GM13977 (cell line): ENCODE measurements around the gene PDIA5.

Source experiments
- DNase-seq: peaks from one replicate; pipeline ENCODE4 v3.0.0; 2012; ENCODE audit warnings: low spot score
- CTCF ChIP-seq: IDR thresholded peaks from 2 replicates; pipeline ENCODE4 v1.5.1; 2012; ENCODE audit warnings: mild to moderate bottlenecking, control low read depth; ENCODE audit not compliant: insufficient read depth; ENCODE audit errors: extremely low read depth, missing control alignments
- in situ Hi-C: fragments of 300-500 bp; cut with MboI; formaldehyde crosslinking; loops from one replicate; pipeline ENCODE4 v1.12.0; 2022; ENCODE audit warnings: low sequenced_read_pairs, low pct_unique_long_range_greater_than_20kb, mixed read lengths, inconsistent platforms; ENCODE audit not compliant: unreplicated experiment

PDIA5 gene

GRCh38 chr3:123047062-123047319 is 19.8 kb upstream of the PDIA5 start:
- no peak for TF ChIP-seq CTCF
- in situ Hi-C loops: loop anchor here (25.0 kb wide), 1 partner anchor 485 kb away; the partner anchor contains the start of genes DTX3L and PARP9
- DNase-seq: no peak

- no peak for DNase-seq
- in situ Hi-C loops: loop anchor here (25.0 kb wide), 1 partner anchor 486 kb away; the partner anchor contains the start of genes DTX3L and PARP9
- no peak for TF ChIP-seq CTCF
These were observed 18.2 kb upstream of the PDIA5 start for GRCh38 chr3:123048480-123049237.

GRCh38 chr3:123050666-123051065 is 16.2 kb upstream of the PDIA5 start:
- in situ Hi-C loops: no loop called here
- DNase-seq: no peak
- TF ChIP-seq CTCF: no peak

- in situ Hi-C loops: no loop called here
- no peak for DNase-seq
- no peak for TF ChIP-seq CTCF
These were observed 13.7 kb upstream of the PDIA5 start for GRCh38 chr3:123053107-123053506.

GRCh38 chr3:123054109-123054778 is 12.6 kb upstream of the PDIA5 start:
- no peak for TF ChIP-seq CTCF
- no peak for DNase-seq
- in situ Hi-C loops: no loop called here

- no peak for DNase-seq
- no peak for TF ChIP-seq CTCF
- in situ Hi-C loops: no loop called here
These were observed 11.9 kb upstream of the PDIA5 start for GRCh38 chr3:123054931-123055330.
